Mesenchymal stem cell (in vitro differentiated cells and primary cell): ENCODE measurements around the gene MRPL39.

Experiments used
- DNase-seq: peaks from one replicate; pipeline ENCODE4 v3.0.0-alpha.2; 2013
- H2AFZ ChIP-seq: one replicate; pipeline ENCODE4 v1.6.1; 2013; ENCODE audit warnings: low read depth, mild to moderate bottlenecking, control low read depth, inconsistent platforms, low read length, moderate library complexity
- H2AK5ac ChIP-seq: 2 replicates; pipeline ENCODE4 v1.6.1; 2013; ENCODE audit warnings: low read length, moderate library complexity, mild to moderate bottlenecking, inconsistent platforms; ENCODE audit not compliant: severe bottlenecking
- H2BK120ac ChIP-seq: one replicate; pipeline ENCODE4 v1.6.1; 2013; ENCODE audit warnings: low read depth, mild to moderate bottlenecking, inconsistent platforms, low read length, moderate library complexity
- H2BK12ac ChIP-seq, 2 experiments: one replicate each; pipeline ENCODE4 v1.6.1; 2013; ENCODE audit warnings: inconsistent platforms in 2 of 2, low read length in 2 of 2, mild to moderate bottlenecking in 2 of 2, moderate library complexity in 2 of 2, control low read depth in 1 of 2
- H2BK15ac ChIP-seq: one replicate; pipeline ENCODE4 v1.6.1; 2013; ENCODE audit warnings: mild to moderate bottlenecking, low read depth, inconsistent platforms; ENCODE audit not compliant: poor library complexity, severe bottlenecking
- H2BK5ac ChIP-seq: 2 replicates; pipeline ENCODE4 v1.6.1; 2013; ENCODE audit warnings: low read depth, mild to moderate bottlenecking, low read length, control low read depth, inconsistent platforms; ENCODE audit not compliant: poor library complexity, severe bottlenecking
- H3K14ac ChIP-seq, 2 experiments: one replicate each; pipeline ENCODE4 v1.6.1; 2013; ENCODE audit warnings: inconsistent platforms in 2 of 2, low read length in 2 of 2, control low read depth in 1 of 2, mild to moderate bottlenecking in 1 of 2, moderate library complexity in 1 of 2
- H3K18ac ChIP-seq, 2 experiments: one replicate each; pipeline ENCODE4 v1.6.1; 2013; ENCODE audit warnings: inconsistent platforms in 2 of 2, low read length in 2 of 2, control low read depth in 1 of 2, low read depth in 1 of 2, mild to moderate bottlenecking in 1 of 2
- H3K23ac ChIP-seq, 2 experiments: one replicate each; pipeline ENCODE4 v1.6.1; 2013; ENCODE audit warnings: inconsistent platforms in 2 of 2, low read length in 2 of 2, mild to moderate bottlenecking in 2 of 2, moderate library complexity in 2 of 2, control low read depth in 1 of 2
- H3K27ac ChIP-seq: 2 replicates; pipeline ENCODE4 v1.5.1; 2013; ENCODE audit warnings: mild to moderate bottlenecking, moderate library complexity, low read length, control low read depth, inconsistent platforms; ENCODE audit not compliant: poor library complexity, severe bottlenecking
- H3K27me3 ChIP-seq, 2 experiments: 2 replicates each; pipeline versions ENCODE4 v1.6.1 to v1.7.0; 2013; ENCODE audit warnings: low read length in 2 of 2, mild to moderate bottlenecking in 2 of 2, moderate library complexity in 2 of 2, control low read depth in 1 of 2, inconsistent platforms in 1 of 2; ENCODE audit not compliant: control insufficient read depth in 1 of 2, insufficient read depth in 1 of 2
- H3K36me3 ChIP-seq, 2 experiments: 2 replicates each; pipeline versions ENCODE4 v1.6.1 to v1.7.0; 2013; ENCODE audit warnings: low read length in 2 of 2, control low read depth in 1 of 2, inconsistent platforms in 1 of 2, low read depth in 1 of 2, mild to moderate bottlenecking in 1 of 2; ENCODE audit not compliant: insufficient read depth in 2 of 2, control insufficient read depth in 1 of 2
- H3K4ac ChIP-seq, 2 experiments: one replicate each; pipeline ENCODE4 v1.6.1; 2013; ENCODE audit warnings: inconsistent platforms in 2 of 2, low read length in 2 of 2, mild to moderate bottlenecking in 2 of 2, moderate library complexity in 2 of 2, control low read depth in 1 of 2, low read depth in 1 of 2
- H3K4me1 ChIP-seq: 2 replicates; pipeline ENCODE4 v1.6.1; 2013; ENCODE audit warnings: low read depth, low read length, control low read depth; ENCODE audit not compliant: control insufficient read depth, insufficient read depth
- H3K4me2 ChIP-seq: 2 replicates; pipeline ENCODE4 v1.6.1; 2013; ENCODE audit warnings: low read length, mild to moderate bottlenecking, inconsistent platforms; ENCODE audit not compliant: poor library complexity, severe bottlenecking
- H3K4me3 ChIP-seq, 2 experiments: 2 replicates each; pipeline versions ENCODE4 v1.5.1 to v1.7.0; 2013; ENCODE audit warnings: low read length in 2 of 2, mild to moderate bottlenecking in 2 of 2, control low read depth in 1 of 2, low read depth in 1 of 2; ENCODE audit not compliant: insufficient read depth in 1 of 2
- H3K79me1 ChIP-seq: replicated peaks from 2 replicates; pipeline ENCODE4 v1.6.1; 2013; ENCODE audit warnings: mild to moderate bottlenecking, control low read depth, low read length, inconsistent platforms; ENCODE audit not compliant: poor library complexity, severe bottlenecking
- H3K9ac ChIP-seq: 2 replicates; pipeline ENCODE4 v1.7.0; 2013; ENCODE audit warnings: mild to moderate bottlenecking, low read length, moderate library complexity
- H3K9me3 ChIP-seq: 2 replicates; pipeline ENCODE4 v1.7.0; 2013; ENCODE audit warnings: mild to moderate bottlenecking, low read length; ENCODE audit not compliant: control insufficient read depth
- H4K8ac ChIP-seq: one replicate; pipeline ENCODE4 v1.6.1; 2013; ENCODE audit warnings: inconsistent platforms, mild to moderate bottlenecking, low read length, moderate library complexity
- H4K91ac ChIP-seq: one replicate; pipeline ENCODE4 v1.6.1; 2013; ENCODE audit warnings: mild to moderate bottlenecking, low read length, inconsistent platforms
- WGBS: methylation state at CpG from one replicate; pipeline ENCODE4 v1.1.7; 2013; ENCODE audit warnings: mixed read lengths; 5-methylcytosine and 5-hydroxymethylcytosine counted together

The MRPL39 gene

DNA sequence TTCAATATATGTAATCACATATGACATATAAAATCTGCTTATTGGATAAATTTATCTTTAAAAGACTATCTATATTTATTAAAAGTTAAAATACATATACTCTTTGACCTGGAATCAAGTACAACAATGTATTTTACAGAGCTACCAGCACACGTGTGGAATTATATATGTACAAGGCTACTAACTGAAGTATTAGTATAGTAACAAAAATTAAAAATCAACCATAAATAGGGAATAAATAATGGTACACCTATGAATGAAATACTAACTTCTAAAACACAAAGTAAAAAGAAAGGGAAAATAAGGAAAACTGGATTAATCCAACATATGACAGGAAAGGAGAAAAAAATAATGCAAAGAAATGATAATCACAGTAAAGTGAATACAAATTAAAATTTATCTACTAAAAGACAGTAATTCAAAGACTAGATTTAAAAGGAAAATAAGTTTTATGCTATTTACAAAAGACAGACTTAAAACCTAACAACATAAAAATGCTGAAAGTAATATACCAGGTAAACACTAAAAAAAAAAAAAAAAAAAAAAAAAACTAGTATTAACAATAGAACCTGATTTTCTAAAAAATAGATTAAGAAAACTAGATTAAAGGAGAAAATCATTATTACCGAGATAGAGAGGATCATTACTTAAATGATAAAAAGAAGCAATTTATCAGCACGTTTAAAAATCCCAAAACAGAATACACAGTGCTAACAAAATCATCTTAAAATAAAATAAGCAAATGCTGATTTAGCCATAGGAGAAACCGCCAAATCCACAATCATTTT, 27.9 kb downstream of the MRPL39 start:
- H3K18ac ChIP-seq: no peak overlapping the region
- peaks cover 3% of the 10 kb centered on the region for H3K4me1 ChIP-seq
- no peak overlapping the region for H3K14ac ChIP-seq
- 100% methylated on average over 1 of the region's 4 CpGs for WGBS
- H2BK120ac ChIP-seq: no peak overlapping the region
- no peak overlapping the region for H3K4me3 ChIP-seq
- H3K36me3 ChIP-seq: peaks cover 0 to 21% of the 10 kb centered on the region in 2 experiments
- no peak for DNase-seq
- H2BK12ac ChIP-seq: no peak overlapping the region
- H4K91ac ChIP-seq: no peak overlapping the region
- H2AFZ ChIP-seq: no peak overlapping the region
- no peak overlapping the region for H3K27ac ChIP-seq
- no peak overlapping the region for H4K8ac ChIP-seq
- no peak overlapping the region for H2BK15ac ChIP-seq
- H3K23ac ChIP-seq: no peak overlapping the region
- no peaks in the 10 kb centered on the region for H3K27me3 ChIP-seq
- H3K9ac ChIP-seq: no peak overlapping the region
- no peak overlapping the region for H3K4ac ChIP-seq
- H2AK5ac ChIP-seq: no peak overlapping the region
- H3K4me2 ChIP-seq: no peak overlapping the region
- H3K9me3 ChIP-seq: no peaks in the 10 kb centered on the region
- peaks cover 12% of the 10 kb centered on the region for H3K79me1 ChIP-seq
- peak overlapping the region; percentile 8 for H2BK5ac ChIP-seq

- peaks cover 12% of the 10 kb centered on the region for H3K79me1 ChIP-seq
- no peak overlapping the region for H3K4me3 ChIP-seq
- no peak overlapping the region for H4K91ac ChIP-seq
- H3K4ac ChIP-seq: no peak overlapping the region
- no peak for DNase-seq
- no peak overlapping the region for H2BK12ac ChIP-seq
- no peak overlapping the region for H3K27ac ChIP-seq
- H3K36me3 ChIP-seq: peaks cover 0 to 19% of the 10 kb centered on the region in 2 experiments
- no peak overlapping the region for H3K14ac ChIP-seq
- peaks cover 3% of the 10 kb centered on the region for H3K4me1 ChIP-seq
- H3K9me3 ChIP-seq: no peaks in the 10 kb centered on the region
- H4K8ac ChIP-seq: no peak overlapping the region
- 100% methylated on average over 4 of the region's 7 CpGs for WGBS
- no peak overlapping the region for H3K4me2 ChIP-seq
- H2AFZ ChIP-seq: no peak overlapping the region
- H3K9ac ChIP-seq: no peak overlapping the region
- no peak overlapping the region for H3K23ac ChIP-seq
- H2BK15ac ChIP-seq: no peak overlapping the region
- no peak overlapping the region for H2AK5ac ChIP-seq
- H3K27me3 ChIP-seq: no peaks in the 10 kb centered on the region
- no peak overlapping the region for H2BK5ac ChIP-seq
- no peak overlapping the region for H3K18ac ChIP-seq
- no peak overlapping the region for H2BK120ac ChIP-seq
Observed at GRCh38 chr21:25578056-25578961, 29.0 kb downstream of the MRPL39 start.

GRCh38 chr21:25577424-25578055, 29.7 kb downstream of the MRPL39 start:
- Histone ChIP-seq H2BK120ac (no peak overlapping the region), H3K9me3 (no peaks in the 10 kb centered on the region), H3K79me1 (peaks cover 10% of the 10 kb centered on the region), H2BK15ac (no peak overlapping the region), H3K4ac (no peak overlapping the region), H4K91ac (no peak overlapping the region), H3K36me3 (peaks cover 0 to 19% of the 10 kb centered on the region in 2 experiments), H3K18ac (no peak overlapping the region), H3K4me3 (no peak overlapping the region), H2BK5ac (no peak overlapping the region), H3K9ac (no peak overlapping the region), H3K27me3 (no peaks in the 10 kb centered on the region), H2BK12ac (no peak overlapping the region), H3K27ac (no peak overlapping the region), H2AK5ac (no peak overlapping the region), H2AFZ (no peak overlapping the region), H4K8ac (no peak overlapping the region), H3K4me2 (no peak overlapping the region), H3K23ac (no peak overlapping the region), H3K14ac (no peak overlapping the region), H3K4me1 (peaks cover 3% of the 10 kb centered on the region)
- WGBS: 70% methylated on average over 1 of the region's 3 CpGs
- no peak for DNase-seq
